Measurements from ENCODE around the gene PAIP2B. TPM values are rescaled to one million over a fixed set of nuclear protein-coding genes. Genes with fewer than 3 reads are reported as not detected.

Gene PAIP2B
- total RNA-seq, 1 experiment from 2014 or later: 5.6 TPM

DNA sequence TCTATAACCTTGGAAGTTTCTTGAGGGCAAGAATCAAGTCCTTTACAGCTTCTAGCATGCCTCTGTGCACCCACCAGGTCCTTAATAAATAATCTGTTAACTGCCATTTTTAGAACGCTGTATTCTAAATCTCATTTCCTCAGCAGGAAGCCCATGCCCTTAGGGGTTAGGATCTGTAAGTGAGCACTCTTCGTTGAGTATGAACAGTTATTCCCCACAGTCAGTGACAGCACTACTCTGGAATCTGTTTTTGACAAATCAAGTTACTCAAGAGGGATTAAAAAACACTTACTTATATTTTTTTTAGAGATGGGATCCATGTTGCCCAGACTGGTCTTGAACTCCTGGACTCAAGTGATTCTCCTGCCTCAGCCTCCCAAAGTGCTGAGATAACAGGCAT is 14.6 kb downstream of the PAIP2B start:
- peaks cover 6% of the 10 kb centered on the region for H3K4me1 ChIP-seq (ENCODE audit: low read length)
- H3K4me2 ChIP-seq (ENCODE audit: low read depth, low read length, poor library complexity, severe bottlenecking): no peak overlapping the region
- H2AFZ ChIP-seq (ENCODE audit: low read length): no peak overlapping the region
- no peaks in the 10 kb centered on the region; the same call in 1 of the 2 replicates for H4K20me1 ChIP-seq (ENCODE audit: insufficient read depth, low read depth, low read length)
- no peak overlapping the region for H3K9ac ChIP-seq (ENCODE audit: low read length)
- no peak overlapping the region for H3K27ac ChIP-seq (ENCODE audit: low read length)
- H3K27me3 ChIP-seq (ENCODE audit: low read length): peaks cover 3% of the 10 kb centered on the region; the same call in 1 of the 2 replicates
- DNase-seq: no peak
- no peak overlapping the region for H3K4me3 ChIP-seq (ENCODE audit: low read length)
- no peaks in the 10 kb centered on the region for H3K79me2 ChIP-seq (ENCODE audit: low read length)
- H3K9me3 ChIP-seq (ENCODE audit: low read length): no peaks in the 10 kb centered on the region
- H3K36me3 ChIP-seq (ENCODE audit: insufficient read depth, low read length): no peaks in the 10 kb centered on the region
- no peaks in the 10 kb centered on the region for H3K9me2 ChIP-seq (replicated peaks; ENCODE audit: insufficient read depth, low read length)

DNA sequence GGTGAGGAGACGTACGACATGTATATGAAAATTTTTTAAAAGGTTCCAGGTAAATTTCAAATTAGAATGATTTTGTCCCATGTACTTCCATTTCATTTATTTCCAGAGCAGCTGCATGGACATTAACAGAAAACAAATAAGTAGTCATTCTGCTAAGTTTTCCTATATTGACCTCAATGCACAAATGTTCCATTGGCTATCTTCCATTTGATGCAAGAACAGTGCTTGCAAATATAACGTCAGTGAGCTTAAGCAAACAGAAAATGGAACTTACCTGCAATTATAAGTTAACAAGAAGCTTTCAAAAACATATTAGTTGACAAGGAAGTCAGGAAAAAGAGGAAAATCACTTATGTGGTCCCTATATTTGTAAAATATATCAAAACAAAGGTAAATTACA is 16.6 kb downstream of the PAIP2B start:
- no peak overlapping the region for H3K4me2 ChIP-seq (ENCODE audit: low read depth, low read length, poor library complexity, severe bottlenecking)
- H3K9me3 ChIP-seq (ENCODE audit: low read length): no peaks in the 10 kb centered on the region
- no peak overlapping the region for H3K4me3 ChIP-seq (ENCODE audit: low read length)
- no peaks in the 10 kb centered on the region for H3K9me2 ChIP-seq (replicated peaks; ENCODE audit: insufficient read depth, low read length)
- no peak overlapping the region for H2AFZ ChIP-seq (ENCODE audit: low read length)
- H3K27me3 ChIP-seq (ENCODE audit: low read length): peaks cover 7% of the 10 kb centered on the region; the same call in 1 of the 2 replicates
- no peaks in the 10 kb centered on the region; the same call in 1 of the 2 replicates for H4K20me1 ChIP-seq (ENCODE audit: insufficient read depth, low read depth, low read length)
- H3K9ac ChIP-seq (ENCODE audit: low read length): no peak overlapping the region
- H3K4me1 ChIP-seq (ENCODE audit: low read length): no peaks in the 10 kb centered on the region
- no peaks in the 10 kb centered on the region for H3K79me2 ChIP-seq (ENCODE audit: low read length)
- no peak for DNase-seq
- H3K27ac ChIP-seq (ENCODE audit: low read length): no peak overlapping the region
- no peaks in the 10 kb centered on the region for H3K36me3 ChIP-seq (ENCODE audit: insufficient read depth, low read length)

DNA sequence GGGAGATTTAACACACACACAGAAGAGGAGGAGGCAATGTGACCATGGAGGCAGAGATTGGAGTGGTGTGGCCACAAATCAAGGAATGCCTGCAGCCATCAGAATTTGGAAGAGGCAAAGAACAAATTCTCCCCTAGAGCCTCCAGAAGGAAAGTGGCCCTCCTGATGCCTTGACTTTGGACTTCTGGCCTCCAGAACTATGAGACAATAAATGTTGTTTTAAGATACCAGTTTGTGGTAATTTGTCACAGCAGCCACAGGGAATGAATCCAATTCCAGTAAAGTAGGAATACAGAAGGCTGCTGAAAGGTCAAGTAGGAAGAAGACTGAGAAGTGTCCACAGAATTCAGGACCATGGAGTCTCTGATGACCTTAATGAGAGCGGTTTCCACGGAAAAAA is 18.1 kb downstream of the PAIP2B start:
- no peaks in the 10 kb centered on the region for H3K9me2 ChIP-seq (replicated peaks; ENCODE audit: insufficient read depth, low read length)
- H3K79me2 ChIP-seq (ENCODE audit: low read length): no peaks in the 10 kb centered on the region
- H4K20me1 ChIP-seq (ENCODE audit: insufficient read depth, low read depth, low read length): no peaks in the 10 kb centered on the region; the same call in 1 of the 2 replicates
- no peak for DNase-seq
- H3K36me3 ChIP-seq (ENCODE audit: insufficient read depth, low read length): no peaks in the 10 kb centered on the region
- no peaks in the 10 kb centered on the region for H3K9me3 ChIP-seq (ENCODE audit: low read length)
- no peak overlapping the region for H3K4me2 ChIP-seq (ENCODE audit: low read depth, low read length, poor library complexity, severe bottlenecking)
- no peak overlapping the region for H2AFZ ChIP-seq (ENCODE audit: low read length)
- no peaks in the 10 kb centered on the region for H3K4me1 ChIP-seq (ENCODE audit: low read length)
- H3K27ac ChIP-seq (ENCODE audit: low read length): no peak overlapping the region
- H3K27me3 ChIP-seq (ENCODE audit: low read length): peaks cover 7% of the 10 kb centered on the region; the same call in 1 of the 2 replicates
- H3K9ac ChIP-seq (ENCODE audit: low read length): no peak overlapping the region
- no peak overlapping the region for H3K4me3 ChIP-seq (ENCODE audit: low read length)

DNA sequence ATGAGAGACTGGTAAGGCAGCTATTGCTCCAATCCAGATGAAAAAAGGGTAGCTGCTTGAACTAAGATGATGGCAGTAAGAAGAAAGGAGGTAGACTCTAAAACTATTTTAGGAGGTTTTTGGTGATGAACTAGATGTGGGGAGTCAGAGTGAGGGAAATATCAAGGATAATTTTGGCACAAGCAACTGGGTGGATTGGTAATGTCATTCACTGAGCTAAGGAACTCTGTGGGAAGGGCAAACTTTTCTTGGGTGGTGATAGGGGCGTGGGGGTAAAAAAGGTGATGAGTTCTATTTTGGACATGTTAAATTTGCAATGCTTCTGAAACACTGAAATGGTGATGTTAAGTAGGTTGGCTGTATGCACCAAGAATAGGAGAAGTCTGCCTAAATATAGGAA is 19.3 kb downstream of the PAIP2B start:
- Histone ChIP-seq H3K79me2 (ENCODE audit: low read length) (no peaks in the 10 kb centered on the region), H3K4me3 (ENCODE audit: low read length) (no peak overlapping the region), H2AFZ (ENCODE audit: low read length) (no peak overlapping the region), H3K4me2 (ENCODE audit: low read depth, low read length, poor library complexity, severe bottlenecking) (no peak overlapping the region), H3K27ac (ENCODE audit: low read length) (no peak overlapping the region), H3K9me3 (ENCODE audit: low read length) (no peaks in the 10 kb centered on the region), H3K9me2 (replicated peaks; ENCODE audit: insufficient read depth, low read length) (no peaks in the 10 kb centered on the region), H3K36me3 (ENCODE audit: insufficient read depth, low read length) (no peaks in the 10 kb centered on the region), H3K27me3 (ENCODE audit: low read length) (peaks cover 3% of the 10 kb centered on the region; the same call in 1 of the 2 replicates), H3K9ac (ENCODE audit: low read length) (no peak overlapping the region), H4K20me1 (ENCODE audit: insufficient read depth, low read depth, low read length) (no peaks in the 10 kb centered on the region), H3K4me1 (ENCODE audit: low read length) (no peaks in the 10 kb centered on the region)
- no peak for DNase-seq

DNA sequence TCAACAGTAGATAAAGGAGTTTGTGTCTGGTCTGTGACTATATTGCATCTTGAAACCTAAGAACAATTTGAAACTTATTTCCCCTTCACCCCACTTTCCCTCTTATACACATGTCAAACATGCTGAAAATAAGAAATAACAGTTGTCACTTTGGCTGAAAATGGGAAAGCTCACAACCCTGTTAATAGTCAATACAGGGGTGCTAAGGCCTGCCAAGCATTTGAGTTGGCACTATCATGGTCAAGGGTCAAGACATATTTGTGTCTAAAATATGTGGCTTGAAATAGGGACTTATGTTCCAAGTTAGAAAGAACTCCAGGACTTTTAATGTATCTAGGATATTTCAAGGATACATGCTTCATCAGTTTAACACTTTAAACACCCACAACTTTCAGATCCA is 20.6 kb downstream of the PAIP2B start:
- H3K4me1 ChIP-seq (ENCODE audit: low read length): no peaks in the 10 kb centered on the region
- H3K27ac ChIP-seq (ENCODE audit: low read length): no peak overlapping the region
- H3K9ac ChIP-seq (ENCODE audit: low read length): no peak overlapping the region
- DNase-seq: no peak
- no peaks in the 10 kb centered on the region for H3K79me2 ChIP-seq (ENCODE audit: low read length)
- no peaks in the 10 kb centered on the region for H3K9me3 ChIP-seq (ENCODE audit: low read length)
- no peaks in the 10 kb centered on the region for H3K36me3 ChIP-seq (ENCODE audit: insufficient read depth, low read length)
- no peak overlapping the region for H3K4me2 ChIP-seq (ENCODE audit: low read depth, low read length, poor library complexity, severe bottlenecking)
- H3K9me2 ChIP-seq (replicated peaks; ENCODE audit: insufficient read depth, low read length): no peaks in the 10 kb centered on the region
- no peak overlapping the region for H3K4me3 ChIP-seq (ENCODE audit: low read length)
- no peaks in the 10 kb centered on the region for H4K20me1 ChIP-seq (ENCODE audit: insufficient read depth, low read depth, low read length)
- peaks cover 3% of the 10 kb centered on the region; the same call in 1 of the 2 replicates for H3K27me3 ChIP-seq (ENCODE audit: low read length)
- no peak overlapping the region for H2AFZ ChIP-seq (ENCODE audit: low read length)

DNA sequence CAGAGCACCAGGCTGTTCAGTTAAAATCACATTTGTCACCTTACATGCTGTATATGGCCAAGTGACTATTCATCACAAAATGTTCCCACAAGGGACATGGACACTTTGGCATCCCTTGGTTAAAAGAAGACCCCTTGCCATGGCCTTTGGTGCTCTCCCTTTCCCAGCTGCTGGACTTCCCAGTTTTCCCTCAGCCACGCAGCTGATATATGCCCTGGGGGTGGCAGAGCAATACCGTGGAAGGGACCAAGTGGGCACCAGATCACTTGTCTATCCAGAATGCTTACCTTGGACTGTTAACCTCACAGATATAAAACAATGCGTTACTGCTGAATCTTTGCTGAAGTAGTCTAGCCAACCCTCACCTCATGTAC is 35.3 kb downstream of the PAIP2B start:
- H3K4me1 ChIP-seq (ENCODE audit: low read length): no peaks in the 10 kb centered on the region
- no peaks in the 10 kb centered on the region for H3K9me2 ChIP-seq (replicated peaks; ENCODE audit: insufficient read depth, low read length)
- 0 out of 2 replicates have a peak, but pooled peaks cover 4% of the 10 kb centered on the region for H4K20me1 ChIP-seq (ENCODE audit: insufficient read depth, low read depth, low read length)
- no peaks in the 10 kb centered on the region for H3K36me3 ChIP-seq (ENCODE audit: insufficient read depth, low read length)
- H3K79me2 ChIP-seq (ENCODE audit: low read length): no peaks in the 10 kb centered on the region
- no peaks in the 10 kb centered on the region for H3K9me3 ChIP-seq (ENCODE audit: low read length)
- no peak overlapping the region for H3K4me2 ChIP-seq (ENCODE audit: low read depth, low read length, poor library complexity, severe bottlenecking)
- DNase-seq: no peak
- H3K4me3 ChIP-seq (ENCODE audit: low read length): no peak overlapping the region
- no peak overlapping the region for H2AFZ ChIP-seq (ENCODE audit: low read length)
- H3K9ac ChIP-seq (ENCODE audit: low read length): no peak overlapping the region
- no peaks in the 10 kb centered on the region for H3K27me3 ChIP-seq (ENCODE audit: low read length)
- no peak overlapping the region for H3K27ac ChIP-seq (ENCODE audit: low read length)

DNA sequence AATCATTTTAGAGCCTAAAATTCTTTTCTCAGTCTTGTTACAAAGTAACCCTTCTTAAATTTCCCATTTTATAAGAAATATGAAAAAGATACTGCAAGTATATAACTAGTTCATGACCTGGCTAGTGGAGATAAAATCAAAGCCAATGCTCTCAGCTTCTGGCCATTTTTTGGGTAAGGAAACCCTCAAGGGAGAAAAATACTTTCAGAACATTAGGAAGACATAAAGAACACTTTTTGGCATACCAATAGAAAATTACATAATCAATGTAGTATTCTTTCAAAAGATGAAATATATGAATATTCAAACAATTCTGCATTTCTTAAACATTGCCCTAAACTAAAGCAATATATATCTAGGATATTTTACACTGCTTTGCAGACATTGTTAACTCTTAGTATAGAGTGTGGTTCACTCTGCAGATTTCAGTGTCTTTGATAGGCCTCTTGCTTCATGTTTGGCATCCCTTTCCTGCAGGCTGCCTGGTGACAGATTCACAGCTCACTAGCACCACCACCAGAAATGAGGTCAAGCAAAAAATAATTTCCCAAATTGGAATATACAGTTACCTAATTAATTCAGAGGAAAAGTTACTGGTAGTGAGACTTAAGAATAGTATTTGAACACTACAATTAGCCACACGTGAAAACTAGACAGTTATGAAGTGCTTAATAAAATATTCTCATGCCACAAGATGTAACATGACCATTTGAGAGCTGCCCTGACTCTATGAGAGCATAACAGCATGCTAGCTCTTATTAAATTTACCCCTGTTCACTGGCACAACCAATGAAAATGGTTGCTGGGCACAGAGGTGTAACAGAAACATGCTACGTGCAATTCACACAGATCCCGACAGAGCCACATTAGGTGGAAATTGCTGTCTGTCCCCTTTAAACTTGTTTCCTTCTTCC is 36.0 kb downstream of the PAIP2B start:
- peak; percentile 65 for DNase-seq
- H3K27ac ChIP-seq (ENCODE audit: low read length): no peak overlapping the region
- H3K27me3 ChIP-seq (ENCODE audit: low read length): no peaks in the 10 kb centered on the region

DNA sequence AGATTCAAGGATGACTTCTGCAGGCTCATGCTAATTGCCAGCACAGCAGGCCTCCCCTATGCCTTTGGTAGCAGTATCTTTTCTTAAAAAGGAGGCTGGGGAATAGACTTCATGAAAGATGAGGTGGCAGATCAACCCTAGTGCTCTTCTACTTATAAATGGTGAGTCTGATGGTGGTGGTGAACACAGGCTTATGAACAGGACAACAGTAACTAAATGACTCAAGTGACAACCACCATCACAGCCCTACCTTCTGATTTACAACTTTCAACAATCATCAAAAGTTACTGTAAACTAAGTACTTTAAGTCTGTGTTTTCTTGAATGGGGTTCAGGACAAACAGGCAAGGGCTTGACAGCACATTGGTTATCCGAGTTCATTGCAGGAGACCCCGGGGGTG is 39.3 kb downstream of the PAIP2B start:
- H4K20me1 ChIP-seq (ENCODE audit: insufficient read depth, low read depth, low read length): 0 out of 2 replicates have a peak, but pooled peaks cover 4% of the 10 kb centered on the region
- no peaks in the 10 kb centered on the region for H3K9me3 ChIP-seq (ENCODE audit: low read length)
- no peak overlapping the region for H3K9ac ChIP-seq (ENCODE audit: low read length)
- H2AFZ ChIP-seq (ENCODE audit: low read length): no peak overlapping the region
- no peaks in the 10 kb centered on the region for H3K4me1 ChIP-seq (ENCODE audit: low read length)
- H3K4me2 ChIP-seq (ENCODE audit: low read depth, low read length, poor library complexity, severe bottlenecking): no peak overlapping the region
- no peaks in the 10 kb centered on the region for H3K79me2 ChIP-seq (ENCODE audit: low read length)
- H3K9me2 ChIP-seq (replicated peaks; ENCODE audit: insufficient read depth, low read length): no peaks in the 10 kb centered on the region
- H3K27me3 ChIP-seq (ENCODE audit: low read length): no peaks in the 10 kb centered on the region
- DNase-seq: no peak
- H3K36me3 ChIP-seq (ENCODE audit: insufficient read depth, low read length): no peaks in the 10 kb centered on the region
- H3K27ac ChIP-seq (ENCODE audit: low read length): no peak overlapping the region
- no peak overlapping the region for H3K4me3 ChIP-seq (ENCODE audit: low read length)

More for the DNA sequence above, 36.0 kb downstream of the PAIP2B start:
- H3K4me2 ChIP-seq (ENCODE audit: low read depth, low read length, poor library complexity, severe bottlenecking): no peak overlapping the region
- 0 out of 2 replicates have a peak, but pooled peaks cover 4% of the 10 kb centered on the region for H4K20me1 ChIP-seq (ENCODE audit: insufficient read depth, low read depth, low read length)
- H3K4me3 ChIP-seq (ENCODE audit: low read length): no peak overlapping the region
- H2AFZ ChIP-seq (ENCODE audit: low read length): no peak overlapping the region
- no peaks in the 10 kb centered on the region for H3K9me3 ChIP-seq (ENCODE audit: low read length)
- H3K4me1 ChIP-seq (ENCODE audit: low read length): no peaks in the 10 kb centered on the region
- H3K9ac ChIP-seq (ENCODE audit: low read length): no peak overlapping the region
- H3K36me3 ChIP-seq (ENCODE audit: insufficient read depth, low read length): no peaks in the 10 kb centered on the region
- no peaks in the 10 kb centered on the region for H3K9me2 ChIP-seq (replicated peaks; ENCODE audit: insufficient read depth, low read length)
- no peaks in the 10 kb centered on the region for H3K79me2 ChIP-seq (ENCODE audit: low read length)

All from Karpas-422 (cell line).